Measurements from ENCODE around the gene LRSAM1.

DNA sequence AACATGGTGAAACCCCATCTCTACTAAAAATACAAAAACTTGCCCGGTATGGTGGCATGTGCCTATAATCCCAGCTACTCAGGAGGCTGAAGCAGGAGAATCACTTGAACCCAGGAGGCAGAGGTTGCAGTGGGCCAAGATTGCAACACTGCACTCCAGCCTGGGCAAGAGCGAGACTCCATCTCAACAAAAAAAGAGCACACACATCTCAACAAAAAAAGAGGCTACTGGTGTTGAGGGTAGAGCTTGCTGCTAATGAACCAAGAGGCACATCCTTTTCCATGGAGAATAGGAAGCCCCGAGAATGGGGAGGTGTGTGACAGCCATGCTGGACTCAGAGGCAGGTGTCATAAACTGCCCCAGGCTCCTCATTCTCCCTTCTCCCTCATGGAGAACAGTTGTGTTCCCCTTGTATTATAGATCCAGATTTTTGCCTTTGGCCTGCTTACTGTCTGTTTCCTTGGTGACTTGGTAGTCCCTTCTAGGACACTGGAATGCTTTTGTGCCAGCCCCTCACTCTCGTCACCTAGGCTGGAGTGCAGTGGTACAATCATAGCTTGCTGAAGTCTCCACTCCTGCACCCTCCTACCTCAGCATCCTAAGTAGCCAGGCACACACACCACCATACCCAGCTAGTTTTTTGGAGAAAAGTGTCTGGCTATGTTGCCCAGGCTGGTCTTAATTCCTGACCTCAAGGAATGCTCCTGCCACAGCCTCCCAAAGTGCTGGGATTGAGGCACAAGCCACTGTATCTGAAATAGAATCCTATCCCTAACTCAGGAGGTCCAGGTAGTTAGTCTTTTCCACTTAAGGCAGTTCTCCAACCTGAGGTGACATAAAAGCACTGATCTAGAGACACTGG lies 5.2 kb upstream of the LRSAM1 start:
- TF ChIP-seq, protein P1, sequence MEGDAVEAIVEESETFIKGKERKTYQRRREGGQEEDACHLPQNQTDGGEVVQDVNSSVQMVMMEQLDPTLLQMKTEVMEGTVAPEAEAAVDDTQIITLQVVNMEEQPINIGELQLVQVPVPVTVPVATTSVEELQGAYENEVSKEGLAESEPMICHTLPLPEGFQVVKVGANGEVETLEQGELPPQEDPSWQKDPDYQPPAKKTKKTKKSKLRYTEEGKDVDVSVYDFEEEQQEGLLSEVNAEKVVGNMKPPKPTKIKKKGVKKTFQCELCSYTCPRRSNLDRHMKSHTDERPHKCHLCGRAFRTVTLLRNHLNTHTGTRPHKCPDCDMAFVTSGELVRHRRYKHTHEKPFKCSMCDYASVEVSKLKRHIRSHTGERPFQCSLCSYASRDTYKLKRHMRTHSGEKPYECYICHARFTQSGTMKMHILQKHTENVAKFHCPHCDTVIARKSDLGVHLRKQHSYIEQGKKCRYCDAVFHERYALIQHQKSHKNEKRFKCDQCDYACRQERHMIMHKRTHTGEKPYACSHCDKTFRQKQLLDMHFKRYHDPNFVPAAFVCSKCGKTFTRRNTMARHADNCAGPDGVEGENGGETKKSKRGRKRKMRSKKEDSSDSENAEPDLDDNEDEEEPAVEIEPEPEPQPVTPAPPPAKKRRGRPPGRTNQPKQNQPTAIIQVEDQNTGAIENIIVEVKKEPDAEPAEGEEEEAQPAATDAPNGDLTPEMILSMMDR (IDR thresholded peaks at IDR 0.05; ENCODE audit: borderline replicate concordance, extremely low read depth, low read length, poor library complexity, severe bottlenecking) = no peak
- TF ChIP-seq EZH2 (IDR thresholded peaks at IDR 0.05; ENCODE audit: borderline replicate concordance, low read depth, low read length, severe bottlenecking) = no peak

Data from DND-41 (cell line).